Heart left ventricle (tissue), 13 donors: Measurements from ENCODE around the gene TADA2A.

Source experiments
- CTCF ChIP-seq, 12 donors: fragments of 200-600 bp; sonication (generic) in 4 of 12; IDR thresholded peaks; one replicate each; pipeline versions ENCODE4 v1.5.0 to v1.8.0; 2018 to 2022; ENCODE audit warnings: antibody characterized with exemption in 12 of 12, mild to moderate bottlenecking in 5 of 12
- POLR2A ChIP-seq, 2 donors: fragments of 450-650 bp; IDR thresholded peaks; one replicate each; pipeline ENCODE4 v1.6.1; 2017; ENCODE audit warnings: antibody characterized with exemption in 2 of 2, mild to moderate bottlenecking in 2 of 2, moderate library complexity in 2 of 2
- donor health status: ischemic (EF 13 %, LVEDD 7.1; RV severe dilation, severe dysfunction).
- donor health status: DM: no; HTN: yes; CAD: no.
- donor health status: DM: no; HTN: no; CAD: no.
- donor health status: ischemic (EF 25% LVEDD 6.9; RV normal size, moderate dysfunction).
- donor health status: ischemic (EF 25% LVEDD 5.7; RV mildly dilated, moderate dysfunction).
- donor health status: ischemic (EF 35%, LVEDD 5.7; RV mildly dilated, moderate dysfunction).
- donor health status: nonischemic (EF 11% LVEDD 7.7; RV severe dilation, severe dysfunction).
- donor health status: DM: yes; HTN: yes; CAD: no.
- donor health status: PGD.
- donor health status: ischemic (EF 29% LVEDD 5.4; RV normal size, mild dysfunction).
- donor health status: nonischemic (EF 23%, LVEDD 6.1; RV moderate dilation, normal function).

DNA sequence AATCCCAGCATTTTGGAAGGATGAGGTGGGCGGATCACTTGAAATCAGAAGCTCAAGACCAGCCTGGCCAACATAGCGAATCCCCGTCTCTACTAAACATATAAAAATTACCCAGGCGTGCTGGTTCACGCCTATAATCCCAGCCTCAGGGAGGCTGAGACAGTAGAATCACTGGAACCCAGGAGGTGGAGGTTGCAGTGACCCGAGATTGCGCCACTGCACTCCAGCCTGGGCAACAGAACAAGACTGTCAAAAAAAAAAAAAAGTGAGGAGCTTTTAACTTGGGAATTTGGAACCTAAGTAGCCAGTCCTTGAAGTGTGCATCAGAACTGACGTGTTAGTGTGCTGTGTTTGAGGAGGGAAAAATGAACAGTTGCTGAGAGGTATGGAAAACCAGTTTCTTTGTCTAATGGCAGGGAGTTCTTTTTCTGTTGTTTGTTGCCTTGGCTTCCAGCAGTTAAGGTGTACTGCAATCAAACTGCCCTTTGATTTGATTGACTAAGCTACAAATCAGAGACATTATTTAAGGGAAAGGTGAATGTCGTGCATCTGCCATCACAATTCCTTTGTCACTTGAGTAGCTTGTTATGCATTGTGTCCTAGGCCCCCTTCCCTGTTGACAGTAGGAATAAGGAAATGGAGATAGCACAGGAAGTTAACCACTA is 74.4 kb downstream of the TADA2A start:
- TF ChIP-seq CTCF (IDR thresholded peaks at IDR 0.05) (no peak), POLR2A (IDR thresholded peaks at IDR 0.05) (no peak)
